Panc1 (cell line): ENCODE measurements around the gene RAP2C. TPM values are rescaled to one million over a fixed set of nuclear protein-coding genes. Genes with fewer than 3 reads are reported as not detected.

ENCODE experiments used
- ATAC-seq: fragments of 200-7000 bp; cut with Tn5 transposase; 2 replicates; pipeline ENCODE4 v1.9.1; 2020; ENCODE audit warnings: mild to moderate bottlenecking, moderate library complexity
- BruUV-seq: library from RNA; stranded (reverse); fragments of 400-500 nt; replicated peaks from 2 replicates; lab custom pipeline; 2021; lab: Mats Ljungman, UMichigan
- CTCF ChIA-PET: fragments of 300-600 bp; sonication (Branson Sonifier 250); formaldehyde crosslinking; loops from one replicate; lab custom pipeline; 2022; ENCODE audit warnings: antibody characterized with exemption; lab: Charles Lee
- POLR2A ChIA-PET: fragments of 300-600 bp; sonication (Branson Sonifier 250); formaldehyde crosslinking; loops from one replicate; lab custom pipeline; 2022; ENCODE audit warnings: antibody characterized with exemption; lab: Charles Lee
- DNase-seq: peaks from one replicate; pipeline ENCODE4 v3.0.0-alpha.2; 2010; ENCODE audit warnings: low read depth, low spot score
- H3K27ac ChIP-seq: 2 replicates; pipeline ENCODE4 v1.5.1; 2011; ENCODE audit warnings: mild to moderate bottlenecking, low read length, inconsistent platforms
- H3K27me3 ChIP-seq: fragments of 200-500 bp; sonication (Bioruptor generic); 2 replicates; pipeline ENCODE4 v1.6.0; 2014; ENCODE audit warnings: low read length, inconsistent platforms; ENCODE audit not compliant: control insufficient read depth, insufficient read depth
- H3K36me3 ChIP-seq: fragments of 200-500 bp; sonication (Bioruptor generic); 2 replicates; pipeline ENCODE4 v1.5.1; 2014; ENCODE audit warnings: inconsistent platforms, mild to moderate bottlenecking, low read length, moderate library complexity; ENCODE audit not compliant: control insufficient read depth, insufficient read depth
- H3K4me1 ChIP-seq: 2 replicates; pipeline ENCODE4 v1.5.1; 2011; ENCODE audit warnings: inconsistent platforms, mild to moderate bottlenecking, low read length, moderate library complexity; ENCODE audit not compliant: control insufficient read depth, insufficient read depth
- H3K4me3 ChIP-seq, 2 experiments: 2 replicates each; pipeline ENCODE4 v1.5.1; 2011 to 2012; ENCODE audit warnings: low read depth in 2 of 2, low read length in 2 of 2, mild to moderate bottlenecking in 2 of 2, inconsistent platforms in 1 of 2, moderate library complexity in 1 of 2
- H3K9me3 ChIP-seq: fragments of 200-500 bp; sonication (Bioruptor generic); 2 replicates; pipeline ENCODE4 v1.5.1; 2014; ENCODE audit warnings: low read depth, mild to moderate bottlenecking, inconsistent platforms, low read length, moderate library complexity; ENCODE audit not compliant: control insufficient read depth, insufficient read depth
- CTCF ChIP-seq: fragments of 450-650 bp; IDR thresholded peaks from 2 replicates; pipeline ENCODE4 v1.5.1; 2017; ENCODE audit warnings: mild to moderate bottlenecking
- POLR2AphosphoS5 ChIP-seq: IDR thresholded peaks from 2 replicates; pipeline ENCODE4 v1.6.1; 2012; ENCODE audit warnings: mild to moderate bottlenecking, low read depth, low read length, moderate library complexity
- REST ChIP-seq, 2 experiments: IDR thresholded peaks; 2 replicates each; pipeline ENCODE4 v1.6.1; 2011 to 2012; ENCODE audit warnings: low read depth in 2 of 2, control low read depth in 1 of 2, low read length in 1 of 2, mild to moderate bottlenecking in 1 of 2, moderate library complexity in 1 of 2; ENCODE audit not compliant: insufficient read depth in 1 of 2
- SIN3A ChIP-seq: IDR thresholded peaks from 2 replicates; pipeline ENCODE4 v1.6.1; 2012; ENCODE audit warnings: low read depth, mild to moderate bottlenecking, low read length, moderate library complexity, borderline replicate concordance; ENCODE audit not compliant: insufficient read depth
- TCF7L2 ChIP-seq: IDR thresholded peaks from 2 replicates; pipeline ENCODE4 v1.6.1; 2011; ENCODE audit warnings: mild to moderate bottlenecking, low read depth, low read length, inconsistent platforms
- in situ Hi-C: cut with HindIII; loops from 2 replicates; pipeline ENCODE4 v1.10.0; 2016; ENCODE audit warnings: low sequenced_read_pairs, low pct_unique_long_range_greater_than_20kb
- intact Hi-C: fragments of 100-400 bp; cut with micrococcal nuclease; formaldehyde crosslinking; loops from one replicate; pipeline ENCODE4 v1.10.0; 2022; ENCODE audit not compliant: unreplicated experiment
- total RNA-seq: library from RNA; stranded (reverse); gene quantifications from one replicate; pipeline ENCODE4 v1.2.1, GENCODE V29; 2021; ENCODE audit not compliant: unreplicated experiment

The RAP2C gene
- total RNA-seq, 1 experiment from 2014 or later = 36.2 TPM

GRCh38 chrX:132153166-132153565 lies 66.1 kb downstream of the RAP2C start:
- ChIA-PET POLR2A (no interaction called here), CTCF (no interaction called here)
- Histone ChIP-seq H3K4me3 (no peak overlapping the region), H3K27ac (no peak overlapping the region), H3K4me1 (no peaks in the 10 kb centered on the region), H3K27me3 (peaks cover 6% of the 10 kb centered on the region), H3K9me3 (no peaks in the 10 kb centered on the region), H3K36me3 (no peaks in the 10 kb centered on the region)
- intact Hi-C loops (no loop called here), in situ Hi-C loops (no loop called here)
- ATAC-seq = no peak
- DNase-seq = no peak
- no TSS peak for BruUV-seq
- TF ChIP-seq CTCF = no peak
- no peak for TF ChIP-seq REST (IDR thresholded peaks at IDR 0.05; ENCODE audit: insufficient read depth in 1 of 2, low read depth in 2 of 2, low read length in 1 of 2)
- TF ChIP-seq POLR2AphosphoS5 = no peak
- no peak for TF ChIP-seq TCF7L2
- no peak for TF ChIP-seq SIN3A

Other genes with a start within 250 kb of the RAP2C start
- gene STK26, start 196.1 kb downstream of the RAP2C start, total RNA-seq = 44.2 TPM
- not detected for gene FRMD7, start 91.4 kb downstream of the RAP2C start, total RNA-seq